NOMO-1 treated with dmso at 0.1 percent for 144 hours (cell line): ENCODE data around the gene COL16A1.

Source experiments
- DNase-seq: peaks from one replicate; lab custom pipeline; 2025; ENCODE audit not compliant: unreplicated experiment; lab: John Stamatoyannopoulos, UW

COL16A1 gene

DNA sequence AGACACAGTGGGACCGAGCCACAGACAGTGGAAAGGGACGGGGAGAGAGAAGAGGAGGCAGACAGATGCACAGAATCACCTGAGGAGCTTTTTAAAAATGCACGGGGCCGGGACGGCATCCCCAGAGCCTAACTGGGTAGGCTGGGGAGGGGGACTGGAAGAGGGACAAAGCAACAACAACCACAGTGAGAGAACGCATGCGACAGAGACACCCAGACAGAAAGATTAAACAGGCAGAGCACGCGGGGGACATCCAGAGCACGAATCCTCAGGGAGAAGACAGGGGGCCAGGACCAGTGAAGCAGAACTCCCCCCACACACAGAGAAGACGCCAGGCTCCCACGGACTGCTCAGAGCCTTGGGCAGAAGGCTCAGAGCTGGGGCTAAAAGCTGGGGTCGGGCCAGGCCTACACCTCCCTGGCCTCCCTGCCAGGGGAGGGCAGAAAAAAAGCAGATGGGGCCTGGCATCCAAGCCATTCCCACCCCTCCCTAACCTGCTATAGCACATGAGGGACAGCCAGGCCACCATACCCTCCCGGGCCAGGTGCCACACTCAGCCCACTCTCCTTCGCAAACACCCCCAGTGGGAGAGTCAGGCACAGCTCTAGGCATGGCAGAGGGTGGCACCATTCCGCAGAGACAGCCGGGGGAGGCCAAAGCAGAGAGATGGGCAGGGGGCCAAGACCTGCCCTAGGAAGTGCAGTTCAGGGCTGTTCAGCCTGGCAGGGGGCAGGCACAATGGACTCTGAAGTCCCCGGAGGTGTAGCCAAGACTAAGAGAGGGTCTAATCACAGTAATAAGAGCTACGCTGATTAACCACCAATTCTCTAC is 29.8 kb upstream of the COL16A1 start:
- no peak for DNase-seq

DNA sequence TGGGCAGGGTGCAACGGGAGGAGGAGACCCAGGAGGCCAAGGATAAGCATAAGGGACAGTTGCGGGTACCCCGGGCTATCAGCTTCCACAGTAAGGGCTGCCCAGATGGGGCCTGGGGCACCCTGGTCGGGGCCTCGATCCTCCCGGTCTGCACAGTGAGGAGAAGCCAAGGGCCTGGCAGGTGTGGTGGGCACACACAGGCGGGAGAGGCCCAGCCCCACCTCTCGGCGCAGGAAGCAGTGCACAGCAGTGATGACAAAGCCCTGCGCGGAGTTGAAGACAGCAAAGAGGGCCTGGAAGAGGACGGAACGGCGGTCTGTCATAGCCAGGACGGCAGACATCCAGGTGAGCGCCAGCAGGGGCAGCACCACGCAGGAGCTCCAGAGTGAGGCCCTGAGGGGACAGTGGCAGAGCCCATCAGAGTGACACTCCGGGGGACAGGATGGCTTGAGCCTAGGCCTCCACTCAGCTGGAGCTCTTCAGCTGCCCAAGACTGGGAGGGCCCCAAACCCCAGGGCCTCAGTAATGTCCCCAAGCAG is 29.0 kb upstream of the COL16A1 start:
- no peak for DNase-seq

DNA sequence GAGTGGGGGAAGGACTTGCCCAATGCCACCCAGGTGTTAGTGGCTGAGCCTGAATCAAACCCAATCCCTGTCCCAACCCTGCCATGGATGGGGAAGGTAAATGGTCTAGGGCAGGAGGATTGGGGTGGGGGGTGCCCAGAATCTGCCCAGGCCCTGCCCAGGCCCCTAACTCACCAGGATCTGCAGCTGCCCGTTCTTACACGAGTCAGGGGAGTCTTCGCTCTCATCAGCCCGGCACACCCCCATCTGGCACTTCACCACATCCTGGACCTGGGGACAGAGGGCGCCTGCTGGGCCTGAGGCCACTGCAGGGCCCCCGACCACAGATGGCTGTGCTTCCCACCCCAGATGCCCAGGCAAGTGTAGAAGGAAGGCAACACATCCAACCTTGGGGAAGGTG is 28.5 kb upstream of the COL16A1 start:
- DNase-seq = no peak

DNA sequence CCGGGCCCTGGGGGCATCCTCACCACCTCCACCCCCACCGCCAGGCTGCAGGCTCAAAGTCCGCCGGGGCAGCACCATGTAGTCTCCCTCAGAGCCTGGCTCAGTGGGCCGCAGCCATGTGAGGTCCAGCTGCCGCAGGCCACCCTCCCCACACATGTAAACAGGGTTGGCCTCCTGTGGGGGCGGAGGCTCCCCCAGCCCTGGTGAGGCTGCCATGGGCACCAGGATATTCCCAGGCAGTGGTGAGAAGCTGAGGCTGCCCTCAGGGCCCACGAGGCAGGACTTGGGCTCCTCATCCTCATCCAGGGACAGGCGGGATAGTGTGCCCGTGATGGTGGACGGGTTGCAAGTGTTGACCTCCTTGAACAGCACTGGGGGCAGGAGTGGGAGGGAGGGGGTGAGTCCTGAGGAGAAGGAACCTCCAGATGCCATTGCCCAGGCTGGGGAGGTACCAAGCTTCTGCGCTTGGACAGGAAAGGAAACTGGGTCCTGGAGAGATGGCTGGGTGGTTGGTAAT is 27.3 kb upstream of the COL16A1 start:
- DNase-seq = no peak

DNA sequence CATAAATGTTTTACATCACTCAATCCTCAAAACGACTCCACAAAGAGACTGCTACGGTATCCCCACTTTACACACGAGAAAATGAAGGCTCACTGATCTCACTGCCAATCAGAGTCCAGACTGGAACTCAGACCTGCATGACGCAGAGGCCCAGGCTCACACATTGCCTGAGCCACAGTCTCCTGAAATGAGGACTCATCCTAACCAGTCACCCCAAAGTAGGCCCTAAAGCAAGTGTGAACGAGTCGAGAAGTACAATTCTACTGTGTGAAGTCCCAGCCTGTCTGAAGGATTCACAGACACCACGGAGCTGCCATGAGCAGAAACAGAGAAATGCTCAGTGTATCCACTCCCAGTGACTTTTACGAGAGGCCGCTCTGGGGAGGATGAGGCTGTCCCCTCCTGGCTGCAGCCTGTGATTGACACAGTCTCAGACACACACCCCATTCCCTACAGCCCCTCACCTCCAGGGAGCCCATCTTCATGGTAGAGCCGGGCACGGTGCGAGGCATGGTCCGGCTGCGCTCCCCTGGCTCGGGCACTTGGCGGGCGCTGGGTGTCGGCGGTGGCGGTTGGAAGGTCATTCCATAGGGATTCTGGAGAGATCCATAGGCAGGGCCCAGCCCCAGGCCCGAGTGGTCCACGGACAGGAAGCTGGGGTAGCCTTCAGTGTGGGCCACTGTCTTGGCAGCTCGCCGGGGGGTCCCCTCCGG is 26.7 kb upstream of the COL16A1 start:
- DNase-seq = no peak

DNA sequence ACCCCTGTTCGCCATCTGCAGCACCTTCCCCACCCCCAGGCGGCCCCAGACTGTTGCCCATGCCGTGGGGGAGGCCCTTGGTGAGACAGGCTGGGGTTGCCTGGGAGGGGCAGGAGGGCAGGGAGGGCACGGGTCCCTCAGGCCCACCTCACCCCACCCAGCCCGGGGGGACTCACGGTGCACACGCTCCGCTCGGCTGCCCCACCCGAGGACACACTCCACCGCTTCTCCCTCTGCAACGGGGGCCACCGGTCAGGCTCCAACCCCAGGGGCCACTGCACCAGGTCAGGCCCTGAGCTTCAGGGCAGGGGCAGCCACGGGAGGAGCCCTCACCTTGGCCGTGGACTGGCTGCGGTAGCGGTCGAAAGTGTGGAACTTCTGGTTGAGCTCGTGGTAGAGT is 24.0 kb upstream of the COL16A1 start:
- DNase-seq = no peak

DNA sequence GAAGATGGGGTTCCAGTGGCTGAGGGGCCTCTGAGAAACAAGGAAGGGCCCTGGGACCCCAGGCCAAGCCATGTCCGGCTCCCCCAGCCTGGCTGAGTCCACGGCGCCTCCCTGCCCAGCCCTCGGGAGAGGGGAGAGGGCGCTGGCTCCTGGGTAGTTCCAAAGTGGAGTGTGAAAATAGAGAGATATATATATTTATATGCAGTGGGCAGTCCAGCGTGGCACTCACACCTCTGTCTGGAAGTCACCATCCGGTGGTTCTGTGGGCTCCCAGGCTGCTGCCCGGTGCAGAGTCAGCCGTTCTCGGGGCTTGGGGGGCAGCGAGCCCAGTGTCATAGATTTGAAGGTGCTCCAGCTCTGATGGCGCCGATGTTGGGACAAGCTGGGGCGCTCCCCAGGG is 23.4 kb upstream of the COL16A1 start:
- no peak for DNase-seq

DNA sequence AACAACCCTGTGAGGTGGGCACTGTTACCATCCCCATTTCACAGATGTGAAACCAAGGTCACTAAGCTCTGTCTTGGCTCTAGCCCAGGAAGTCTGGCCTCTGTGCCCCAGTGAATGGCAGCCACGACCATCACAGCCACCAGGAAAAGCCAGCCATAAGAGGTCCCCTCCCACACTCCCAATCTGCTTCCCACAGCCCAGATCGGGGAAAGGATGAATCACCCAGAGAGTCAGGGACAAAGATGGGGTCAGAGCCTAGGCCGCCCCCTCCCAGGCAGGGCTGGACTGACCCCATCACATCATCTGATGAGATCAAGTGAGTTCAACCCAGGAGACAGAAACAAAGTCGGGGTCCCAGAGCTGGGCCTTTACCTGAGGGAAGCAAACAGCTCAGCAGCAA is 22.9 kb upstream of the COL16A1 start:
- DNase-seq = no peak

DNA sequence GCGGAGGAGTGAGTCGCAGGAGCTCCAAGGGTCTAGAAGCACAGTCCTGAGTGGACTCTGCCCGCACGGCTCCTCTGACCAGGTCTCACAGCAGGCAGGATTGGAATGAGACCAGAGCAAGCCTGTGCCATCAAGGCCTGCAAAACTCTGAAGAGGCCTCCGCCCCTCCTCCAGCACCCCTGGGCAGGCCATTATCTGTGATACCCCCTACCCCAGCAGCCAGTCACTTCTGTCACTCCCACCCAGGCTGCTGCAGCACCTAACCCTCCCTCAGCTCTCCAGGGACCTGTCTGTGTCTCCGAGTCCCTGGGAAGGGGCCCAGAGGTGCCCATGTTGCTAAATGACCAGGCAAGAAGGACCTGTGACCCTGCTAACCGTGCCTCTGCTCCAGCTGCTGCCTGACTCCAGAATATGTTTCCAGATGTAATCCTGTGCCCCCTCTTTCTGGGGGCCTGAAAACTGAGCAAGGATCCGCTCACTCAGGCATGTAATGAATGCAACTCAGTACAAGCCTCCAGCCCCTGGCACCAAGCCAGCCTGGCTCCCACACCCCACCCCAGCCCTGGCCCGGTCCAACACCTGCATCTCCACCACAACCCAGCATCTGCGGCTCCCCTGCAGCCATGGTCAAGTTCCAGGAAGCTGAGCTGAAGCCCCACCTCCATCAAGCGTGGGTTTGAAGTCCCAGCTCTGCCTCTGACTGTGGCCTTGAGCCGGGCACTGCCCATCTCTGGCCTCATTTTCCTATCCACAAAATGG is 22.1 kb upstream of the COL16A1 start:
- no peak for DNase-seq

DNA sequence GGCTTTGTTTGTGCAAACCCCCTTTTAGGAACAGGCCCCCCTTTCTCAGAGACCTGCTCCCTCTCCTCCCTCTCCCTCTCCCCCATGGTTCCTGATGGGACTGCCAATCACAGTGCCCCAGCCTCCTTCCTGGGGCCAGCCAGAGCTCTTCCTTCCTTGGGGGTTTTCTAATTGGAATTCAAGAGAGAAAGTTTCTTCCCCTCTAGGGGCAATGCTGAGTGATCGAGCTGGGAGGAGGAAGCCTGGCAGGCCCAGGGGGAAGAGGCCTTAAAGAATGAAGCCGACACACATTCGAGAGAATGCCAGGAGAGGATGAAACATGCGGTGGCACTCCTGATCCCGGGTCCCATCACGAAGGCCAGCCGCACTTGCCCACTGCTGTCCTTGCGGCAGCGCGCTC is 21.3 kb upstream of the COL16A1 start:
- no peak for DNase-seq

DNA sequence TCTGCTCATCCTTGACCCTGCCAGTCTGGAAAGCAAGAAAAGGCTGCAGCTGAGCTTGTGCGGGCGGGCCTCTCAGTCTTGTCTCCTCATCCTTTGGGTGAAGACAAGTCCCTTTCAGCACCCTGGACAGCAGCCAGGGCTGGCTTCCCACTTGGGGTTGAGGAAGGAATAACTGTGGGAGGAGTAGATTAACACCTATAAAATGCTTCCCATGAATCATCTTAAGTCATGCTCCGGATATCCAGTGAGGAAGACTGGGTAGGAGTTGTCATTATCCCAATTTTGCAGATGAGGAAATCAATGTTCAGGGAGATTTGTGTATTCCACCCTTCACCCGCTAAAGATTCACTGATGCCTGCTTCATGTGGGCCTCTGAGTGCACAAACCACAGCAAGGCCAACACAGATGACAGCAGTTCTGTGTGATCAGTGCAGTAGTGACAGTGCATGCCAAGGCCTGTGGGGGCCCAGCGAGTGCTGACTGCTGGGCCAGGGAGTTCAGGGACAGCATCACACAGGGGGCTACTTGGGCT is 20.1 kb upstream of the COL16A1 start:
- peak; percentile 5 for DNase-seq

DNA sequence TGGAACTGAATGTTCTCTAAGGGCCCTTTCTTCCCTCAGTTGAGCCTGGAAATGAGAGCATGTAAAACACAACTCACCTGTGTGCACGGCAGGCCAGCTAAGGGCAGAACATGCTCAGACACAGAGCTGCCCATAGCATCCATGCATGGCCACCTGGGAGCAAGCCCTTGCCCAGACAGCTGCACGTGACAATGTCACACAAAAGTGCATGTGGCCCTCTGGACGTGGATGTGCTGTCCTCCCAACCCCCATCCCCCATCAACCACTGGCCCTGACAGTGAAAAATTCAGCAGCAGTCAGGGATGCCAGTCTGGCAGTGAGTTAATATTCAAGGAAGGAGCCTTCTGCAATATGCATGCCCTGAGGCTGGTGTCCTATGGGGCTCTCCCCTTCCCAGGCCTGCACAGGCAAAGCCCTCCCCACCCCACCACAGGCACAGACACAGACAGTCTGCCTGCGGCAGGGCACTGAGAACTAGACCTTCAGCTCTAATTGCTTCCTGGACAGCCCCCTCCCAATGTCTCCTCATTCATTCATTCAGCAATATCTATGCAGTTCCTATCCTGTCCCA is 14.6 kb upstream of the COL16A1 start:
- no peak for DNase-seq

DNA sequence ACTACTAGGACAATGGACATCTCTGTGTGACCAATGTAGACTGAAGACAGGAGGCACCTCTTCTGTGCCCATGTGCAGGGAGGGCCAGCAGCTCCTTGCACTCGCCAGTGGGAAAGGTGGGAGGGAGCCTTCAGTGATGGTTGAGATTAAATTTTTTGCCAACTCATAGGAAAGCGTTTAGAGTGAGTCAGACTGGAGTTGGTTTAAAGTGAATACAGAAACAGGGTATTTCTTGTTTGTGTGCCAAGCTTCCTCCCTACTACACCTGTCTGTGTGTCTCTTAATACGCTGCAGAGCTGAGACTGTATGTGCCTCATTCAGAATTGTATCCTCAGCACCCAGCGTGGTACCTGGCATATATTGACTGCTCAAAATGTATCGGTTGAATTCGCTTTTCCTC is 13.5 kb upstream of the COL16A1 start:
- no peak for DNase-seq

DNA sequence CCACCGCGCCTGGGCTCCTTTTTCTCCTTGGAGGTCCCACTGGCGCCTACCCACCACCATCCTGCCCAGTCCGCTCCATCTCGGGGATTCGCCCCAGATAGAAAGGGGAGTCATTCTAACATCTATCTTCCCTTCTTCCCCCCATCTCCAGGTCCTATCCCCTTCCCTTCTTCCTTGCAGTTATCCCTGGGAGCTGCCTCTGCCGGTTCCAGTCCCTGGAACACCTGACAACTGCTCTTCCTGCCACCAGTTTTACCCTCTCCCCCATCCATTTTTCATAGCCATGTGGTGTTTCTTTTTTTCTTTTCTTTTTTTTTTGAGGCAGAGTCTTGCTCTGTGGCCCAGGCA is 12.0 kb upstream of the COL16A1 start:
- DNase-seq = no peak

DNA sequence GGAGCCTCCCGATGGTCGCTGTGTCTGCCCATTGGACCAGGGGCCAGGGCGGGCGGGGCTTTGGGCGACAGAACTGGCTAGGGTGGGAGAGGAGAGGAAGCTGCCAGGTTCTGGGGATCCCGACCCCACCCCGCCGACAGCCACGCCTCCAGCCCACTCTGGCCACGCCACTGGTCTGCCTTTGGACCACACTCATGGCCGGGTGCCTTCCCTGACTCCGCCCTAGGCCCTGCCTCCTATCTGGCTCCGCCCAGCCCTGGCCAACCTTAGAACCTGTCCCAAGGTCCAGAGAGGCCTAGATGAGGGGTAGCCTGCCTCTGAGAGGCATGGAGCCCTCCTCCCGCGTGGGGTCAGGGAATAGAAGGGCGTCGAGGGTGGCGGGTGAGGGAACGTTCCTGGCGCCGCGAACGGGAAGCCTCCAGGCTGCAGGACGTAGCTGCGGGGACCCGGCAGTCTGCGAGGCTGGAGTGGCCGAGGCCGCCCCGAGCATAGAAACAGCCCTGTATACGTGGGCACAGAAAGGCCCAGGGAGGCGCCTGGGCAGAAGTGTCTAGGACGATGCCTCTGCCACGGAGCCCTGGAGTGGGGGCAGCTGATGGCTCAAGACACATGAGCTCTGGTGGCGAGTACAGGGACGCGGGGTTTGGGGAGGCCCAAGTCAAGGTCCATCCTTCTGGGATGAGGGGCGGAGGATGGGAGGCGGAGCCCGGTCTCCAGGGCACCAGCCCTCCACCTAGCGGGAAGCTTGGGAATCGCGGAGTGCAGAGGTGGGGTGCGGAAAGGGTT is 11.5 kb upstream of the COL16A1 start:
- no peak for DNase-seq

DNA sequence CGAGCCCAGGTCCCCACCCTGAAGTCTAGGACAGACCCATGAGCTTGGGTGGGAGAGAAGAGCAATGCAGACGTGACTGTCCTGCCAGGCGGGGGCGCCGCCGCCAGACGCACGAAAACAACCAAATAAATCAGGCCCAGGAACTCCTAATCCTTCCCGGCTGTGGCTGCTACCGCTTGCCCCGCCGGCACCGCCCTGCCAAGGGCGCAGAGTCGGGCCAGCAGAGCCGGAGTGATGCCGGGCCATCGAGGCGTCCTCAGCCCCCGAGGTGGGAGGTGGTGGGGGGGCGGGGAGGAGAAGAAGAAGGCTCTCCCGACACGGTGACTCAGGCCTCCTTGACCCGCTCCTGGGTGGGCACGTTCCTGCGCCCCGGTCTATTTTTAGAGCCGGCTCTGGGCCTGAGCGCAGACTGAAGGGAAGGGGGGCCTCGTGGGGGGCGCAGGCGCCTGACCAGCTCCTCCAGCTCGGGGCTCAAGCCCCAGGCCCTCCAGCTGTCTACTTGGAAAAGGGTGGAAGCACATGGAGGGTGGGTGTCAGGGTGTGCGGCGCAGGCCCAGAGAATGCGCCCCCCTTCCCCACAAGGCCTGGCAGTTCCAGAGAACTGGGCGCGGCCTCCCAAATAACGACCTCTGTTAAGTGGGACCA is 10.7 kb upstream of the COL16A1 start:
- DNase-seq = no peak

DNA sequence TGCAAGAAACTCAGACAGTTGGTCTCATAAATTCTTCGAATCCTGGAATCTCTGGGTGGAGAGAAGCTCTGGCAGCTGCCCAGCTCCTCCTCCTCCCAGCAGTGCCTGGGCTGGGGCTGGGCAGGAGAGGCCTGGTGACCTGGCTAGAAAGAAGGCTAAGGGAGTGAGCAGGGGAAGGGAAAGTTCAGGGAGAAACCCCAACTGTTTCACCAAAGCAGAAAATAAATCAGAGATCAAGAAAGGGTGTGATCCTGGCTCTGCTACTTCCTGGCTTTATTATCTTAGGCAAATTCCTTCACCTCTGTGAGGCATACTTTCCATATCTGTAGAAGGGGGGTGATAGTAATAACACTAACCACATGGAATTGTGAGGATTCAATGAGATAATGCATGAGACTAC is 8.8 kb upstream of the COL16A1 start:
- DNase-seq = no peak

DNA sequence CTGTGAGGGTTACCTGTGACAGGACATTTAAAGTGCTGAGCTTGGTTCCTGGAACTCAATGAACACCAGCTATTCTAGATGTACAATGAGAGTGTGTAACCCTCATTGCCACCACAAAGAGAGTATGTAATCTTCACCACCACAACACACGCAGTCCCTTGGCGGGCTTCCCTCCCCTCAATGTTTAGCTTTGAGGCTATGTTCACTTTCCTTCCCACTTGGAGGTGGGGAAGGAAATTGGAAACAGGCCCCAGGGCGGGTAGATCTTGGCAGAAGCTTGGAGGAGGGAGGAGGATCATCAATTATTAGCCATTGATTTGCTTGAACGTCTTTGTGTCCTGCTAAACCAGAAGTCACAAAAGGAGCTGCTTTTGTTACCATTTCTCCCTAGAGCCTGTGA is 8.3 kb upstream of the COL16A1 start:
- DNase-seq = no peak

DNA sequence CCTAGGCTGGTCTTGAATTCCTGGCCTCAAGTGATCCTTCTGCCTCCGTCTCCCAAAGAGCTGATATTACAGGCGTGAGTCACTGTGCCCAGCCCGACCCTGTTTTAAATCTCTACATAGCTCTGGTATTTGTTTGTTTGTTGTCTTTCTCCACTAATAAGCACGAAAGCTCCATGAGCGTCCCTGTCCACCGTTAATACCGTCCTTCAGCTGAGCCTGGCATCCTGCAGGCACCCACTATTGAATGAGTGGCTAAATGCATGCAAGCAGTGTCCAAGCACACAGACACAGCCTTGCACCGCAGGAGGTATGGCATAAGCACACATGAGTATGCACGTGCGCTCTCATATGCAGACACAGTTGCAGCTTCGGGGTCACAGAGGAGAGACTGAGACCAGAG is 4.5 kb upstream of the COL16A1 start:
- DNase-seq = no peak

DNA sequence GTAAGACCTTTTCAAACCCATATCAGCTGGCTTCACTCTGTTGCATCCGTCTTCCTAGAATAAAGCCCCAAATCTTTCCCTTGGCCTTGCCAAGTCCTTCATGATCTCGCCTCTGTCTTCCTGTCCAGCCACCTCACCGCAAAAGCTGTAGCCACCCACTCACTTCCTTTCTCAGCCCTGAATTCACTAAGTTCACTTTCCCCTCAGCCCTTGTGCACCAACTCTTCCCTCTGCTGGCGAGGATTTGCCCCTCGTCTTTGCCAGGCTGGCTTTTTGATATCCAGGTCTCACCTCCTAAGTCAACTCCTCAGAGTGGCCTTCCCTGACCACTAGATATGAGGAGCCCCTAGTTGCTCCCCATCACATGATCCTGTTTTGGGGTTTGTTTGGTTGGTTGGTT is 3.9 kb upstream of the COL16A1 start:
- peak; percentile 23 for DNase-seq
